Measurements from ENCODE around the gene EHBP1L1.

EHBP1L1 gene

GRCh38 chr11:65607614-65608426 lies 32.0 kb downstream of the EHBP1L1 start:
- no peak for TF ChIP-seq ZXDB (tag by site-specific recombination; IDR thresholded peaks at IDR 0.05)
- TF ChIP-seq ZNF311 (tag by site-specific recombination; IDR thresholded peaks at IDR 0.05; ENCODE audit: borderline replicate concordance) = no peak
- no peak for TF ChIP-seq ZNF280D (tag by site-specific recombination; IDR thresholded peaks at IDR 0.05)
- no peak for TF ChIP-seq ZFP3 (tag by site-specific recombination; IDR thresholded peaks at IDR 0.05; ENCODE audit: low read depth)
- no peak for TF ChIP-seq REST (tag by site-specific recombination; IDR thresholded peaks at IDR 0.05)
- no peak for TF ChIP-seq ZNF449 (tag by site-specific recombination; IDR thresholded peaks at IDR 0.05)
- no peak for TF ChIP-seq WT1 (tag by site-specific recombination; IDR thresholded peaks at IDR 0.05)
- TF ChIP-seq ZNF623 (tag by site-specific recombination; IDR thresholded peaks at IDR 0.05) = no peak
- TF ChIP-seq ZNF785 (tag by site-specific recombination; IDR thresholded peaks at IDR 0.05) = no peak
- ChIA-PET POLR2A (interaction anchor here (0.5 kb wide), 1 partner anchor 65 kb away, joined by 3 read pairs; no protein-coding TSS in a partner anchor), CTCF (interaction anchor here (1.4 kb wide), 1 partner anchor 19 kb away, joined by 5 read pairs; no protein-coding TSS in a partner anchor)
- Histone ChIP-seq H3K9me3 (ENCODE audit: control insufficient read depth, insufficient read depth, low read depth, low read length) (no peaks in the 10 kb centered on the region), H3K4me3 (ENCODE audit: low read depth, low read length) (no peak overlapping the region), H3K36me3 (ENCODE audit: control insufficient read depth in 2 of 2, insufficient read depth in 1 of 2, low read length in 2 of 2) (peaks cover 0 to 87% of the 10 kb centered on the region in 2 experiments; a peak in 2 of 3 replicates), H3K4me1 (ENCODE audit: control insufficient read depth, insufficient read depth, low read length) (no peaks in the 10 kb centered on the region), H3K27ac (ENCODE audit: extremely low read depth, low read depth, low read length) (no peak overlapping the region)

- peaks cover 0 to 78% of the 10 kb centered on the region in 2 experiments; a peak in 1 of 3 replicates for H3K36me3 ChIP-seq (ENCODE audit: control insufficient read depth in 2 of 2, insufficient read depth in 1 of 2, low read length in 2 of 2)
- CTCF ChIA-PET = interaction anchor here (2.7 kb wide), 1 partner anchor 16 kb away, joined by 13 read pairs; no protein-coding TSS in a partner anchor
- no peak for TF ChIP-seq ZNF221 (tag by site-specific recombination; IDR thresholded peaks at IDR 0.05; ENCODE audit: borderline replicate concordance)
- no peak for TF ChIP-seq ZNF704 (tag by site-specific recombination; IDR thresholded peaks at IDR 0.05)
- TF ChIP-seq ZFP69B (tag by site-specific recombination; IDR thresholded peaks at IDR 0.05) = no peak
- TF ChIP-seq MZF1 (tag by site-specific recombination; IDR thresholded peaks at IDR 0.05; ENCODE audit: borderline replicate concordance) = no peak
- H3K4me3 ChIP-seq (ENCODE audit: low read depth, low read length) = no peak overlapping the region
- no peaks in the 10 kb centered on the region for H3K9me3 ChIP-seq (ENCODE audit: control insufficient read depth, insufficient read depth, low read depth, low read length)
- H3K27ac ChIP-seq (ENCODE audit: extremely low read depth, low read depth, low read length) = no peak overlapping the region
- POLR2A ChIA-PET = no interaction called here
- no peaks in the 10 kb centered on the region for H3K4me1 ChIP-seq (ENCODE audit: control insufficient read depth, insufficient read depth, low read length)
These were observed 33.4 kb downstream of the EHBP1L1 start for GRCh38 chr11:65609229-65609628.
